Activated T-helper 17 cell treated with anti-CD3 and anti-CD28 coated beads, Interleukin-2, amount 50 U/mL, for 72 hours (primary cell): ENCODE results near the gene TSSC4. TPM values are rescaled to one million over a fixed set of nuclear protein-coding genes. Genes with fewer than 3 reads are reported as not detected.

ENCODE experiments used
- ATAC-seq: fragments of 150-1000 bp; cut with Tn5 transposase; replicated peaks from 2 replicates; pipeline ENCODE4 v1.10.0; 2021; ENCODE audit warnings: mild to moderate bottlenecking, moderate library complexity
- H3K27ac Mint-ChIP-seq: one replicate; pipeline ENCODE4 v1.8.0; 2022; ENCODE audit warnings: mixed read lengths
- H3K27me3 Mint-ChIP-seq: one replicate; pipeline ENCODE4 v1.8.0; 2022; ENCODE audit warnings: mixed read lengths
- H3K36me3 Mint-ChIP-seq: one replicate; pipeline ENCODE4 v1.8.0; 2022; ENCODE audit warnings: low read depth, mild to moderate bottlenecking, mixed read lengths
- H3K4me1 Mint-ChIP-seq: one replicate; pipeline ENCODE4 v1.8.0; 2022; ENCODE audit warnings: mixed read lengths
- H3K4me3 Mint-ChIP-seq: one replicate; pipeline ENCODE4 v1.8.0; 2022; ENCODE audit warnings: mild to moderate bottlenecking, mixed read lengths
- H3K9me3 Mint-ChIP-seq: one replicate; pipeline ENCODE4 v1.8.0; 2022; ENCODE audit warnings: mixed read lengths
- total RNA-seq, 2 donors: library from RNA; stranded (reverse); gene quantifications; one replicate each; pipeline ENCODE4 v1.2.3, GENCODE V29; 2022

The TSSC4 gene
- total RNA-seq, 2 donors from 2014 or later, result 19.7 to 58.7 TPM

- peaks cover under 1% of the 10 kb centered on the region for H3K4me1 Mint-ChIP-seq
- no peak overlapping the region for H3K27ac Mint-ChIP-seq
- no peaks in the 10 kb centered on the region for H3K36me3 Mint-ChIP-seq
- no peak for ATAC-seq
- no peaks in the 10 kb centered on the region for H3K9me3 Mint-ChIP-seq
- H3K27me3 Mint-ChIP-seq, result no peaks in the 10 kb centered on the region
- H3K4me3 Mint-ChIP-seq, result no peak overlapping the region
These were observed 51.9 kb downstream of the TSSC4 start for GRCh38 chr11:2452321-2453012.

DNA sequence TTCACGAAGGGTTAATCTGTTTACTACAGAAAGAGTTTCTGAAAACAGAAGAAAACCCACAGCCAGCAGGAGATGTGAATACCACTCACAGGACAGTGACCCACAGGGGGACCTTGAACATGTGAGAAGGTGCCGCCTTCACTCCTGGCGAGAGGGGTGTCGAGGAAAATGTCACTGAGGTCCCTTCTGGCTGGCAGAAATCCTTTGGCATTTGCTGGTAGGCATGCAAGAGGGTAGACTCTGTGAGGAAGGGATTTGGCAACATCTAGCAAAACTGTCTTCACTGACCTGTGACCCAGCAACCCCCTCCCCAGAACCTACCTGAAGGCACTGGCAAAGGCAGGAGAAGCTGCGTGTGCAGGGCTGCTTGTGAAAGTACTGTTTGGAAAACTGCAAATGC lies 52.9 kb downstream of the TSSC4 start:
- H3K4me1 Mint-ChIP-seq, result no peaks in the 10 kb centered on the region
- ATAC-seq, result no peak
- H3K9me3 Mint-ChIP-seq, result no peaks in the 10 kb centered on the region

More for the DNA sequence above, 52.9 kb downstream of the TSSC4 start:
- Mint-ChIP-seq H3K36me3 (no peaks in the 10 kb centered on the region), H3K27me3 (no peaks in the 10 kb centered on the region), H3K27ac (no peak overlapping the region), H3K4me3 (no peak overlapping the region)

Other genes starting within 250 kb of the TSSC4 start
- gene INS, start 239.5 kb upstream of the TSSC4 start, total RNA-seq, result not detected
- gene TH, start 228.9 kb upstream of the TSSC4 start, total RNA-seq, result not detected
- 1 to 10 TPM; 1.2 to 5.1 TPM for gene ASCL2, start 130.2 kb upstream of the TSSC4 start, total RNA-seq
- gene C11orf21, start 98.8 kb upstream of the TSSC4 start, total RNA-seq, result 10 to 100 TPM in 1 of 2 donors, 1 to 10 TPM in 1; 8.4 to 24.6 TPM
- gene TSPAN32, start 98.7 kb upstream of the TSSC4 start, total RNA-seq, result 10 to 100 TPM in 1 of 2 donors, 1 to 10 TPM in 1; 8.1 to 14.8 TPM
- 100 to 1,000 TPM; 147 to 170 TPM for gene CD81, start 23.4 kb upstream of the TSSC4 start, total RNA-seq
- gene TRPM5, start 43.8 kb downstream of the TSSC4 start, total RNA-seq, result not detected
- 1 to 10 TPM; 7.0 to 9.7 TPM for gene KCNQ1, start 44.3 kb downstream of the TSSC4 start, total RNA-seq